Liver (tissue), 9 donors: ENCODE results near the gene OR51T1. TPM values are rescaled to one million over a fixed set of nuclear protein-coding genes. Genes with fewer than 3 reads are reported as not detected.

Experiments
- DNase-seq: peaks from one replicate; pipeline ENCODE4 v3.0.0-alpha.2; 2017; ENCODE audit warnings: low spot score
- H3K27ac ChIP-seq, 2 donors: one replicate each; pipeline ENCODE4 v1.7.0; 2013; ENCODE audit warnings: inconsistent platforms in 2 of 2, low read length in 2 of 2, control low read depth in 1 of 2, low read depth in 1 of 2, mild to moderate bottlenecking in 1 of 2
- H3K27me3 ChIP-seq, 4 donors: one replicate each; pipeline versions ENCODE4 v1.6.1 to v1.7.0; 2013; ENCODE audit warnings: low read length in 3 of 4, inconsistent platforms in 1 of 4, mild to moderate bottlenecking in 1 of 4, moderate library complexity in 1 of 4; ENCODE audit not compliant: control insufficient read depth in 4 of 4, insufficient read depth in 4 of 4
- H3K36me3 ChIP-seq, 4 donors: one replicate each; pipeline versions ENCODE4 v1.6.1 to v1.7.0; 2013; ENCODE audit warnings: low read length in 3 of 4, mild to moderate bottlenecking in 3 of 4, low read depth in 1 of 4, moderate library complexity in 1 of 4; ENCODE audit not compliant: control insufficient read depth in 4 of 4, insufficient read depth in 3 of 4
- H3K4me1 ChIP-seq, 4 donors: one replicate each; pipeline versions ENCODE4 v1.6.1 to v1.7.0; 2013; ENCODE audit warnings: low read length in 3 of 4, mild to moderate bottlenecking in 3 of 4, moderate library complexity in 1 of 4; ENCODE audit not compliant: control insufficient read depth in 4 of 4, insufficient read depth in 4 of 4
- H3K4me3 ChIP-seq, 3 donors: one replicate each; pipeline versions ENCODE4 v1.6.1 to v1.7.0; 2013; ENCODE audit warnings: low read length in 3 of 3, control low read depth in 1 of 3, low read depth in 1 of 3, mild to moderate bottlenecking in 1 of 3
- H3K9ac ChIP-seq, 2 donors: one replicate each; pipeline ENCODE4 v1.7.0; 2013; ENCODE audit warnings: low read length in 2 of 2, mild to moderate bottlenecking in 2 of 2, moderate library complexity in 2 of 2, control low read depth in 1 of 2, low read depth in 1 of 2
- H3K9me3 ChIP-seq, 4 donors: one replicate each; pipeline versions ENCODE4 v1.6.1 to v1.7.0; 2013; ENCODE audit warnings: low read length in 3 of 4; ENCODE audit not compliant: control insufficient read depth in 4 of 4
- FOXA1 ChIP-seq: IDR thresholded peaks from 2 replicates; pipeline ENCODE4 v1.6.1; 2016; ENCODE audit warnings: antibody characterized with exemption
- HNF4A ChIP-seq, 2 donors: conservative IDR thresholded peaks; 2 replicates each; pipeline ENCODE4 v1.6.1; 2016; ENCODE audit warnings: antibody characterized with exemption in 2 of 2, mild to moderate bottlenecking in 2 of 2
- HNF4G ChIP-seq: IDR thresholded peaks from 2 replicates; pipeline ENCODE4 v1.6.1; 2016; ENCODE audit warnings: antibody characterized with exemption
- JUND ChIP-seq, 2 donors: IDR thresholded peaks; 2 replicates each; pipeline ENCODE4 v1.6.1; 2016; ENCODE audit warnings: antibody characterized with exemption in 2 of 2
- NR2F2 ChIP-seq: IDR thresholded peaks from 2 replicates; pipeline ENCODE4 v1.6.1; 2016; ENCODE audit warnings: antibody characterized with exemption
- RAD21 ChIP-seq, 2 donors: IDR thresholded peaks; 2 replicates each; pipeline ENCODE4 v1.6.1; 2016; ENCODE audit warnings: antibody characterized with exemption in 2 of 2, mild to moderate bottlenecking in 2 of 2
- RXRA ChIP-seq, 2 donors: IDR thresholded peaks; 2 replicates each; pipeline ENCODE4 v1.6.1; 2017 to 2018; ENCODE audit warnings: antibody characterized with exemption in 2 of 2, mild to moderate bottlenecking in 1 of 2
- SP1 ChIP-seq: IDR thresholded peaks from 2 replicates; pipeline ENCODE4 v1.6.1; 2018; ENCODE audit warnings: antibody characterized with exemption, mild to moderate bottlenecking
- TAF1 ChIP-seq: conservative IDR thresholded peaks from 2 replicates; pipeline ENCODE4 v1.6.1; 2016; ENCODE audit warnings: antibody characterized with exemption, mild to moderate bottlenecking
- YY1 ChIP-seq: IDR thresholded peaks from 2 replicates; pipeline ENCODE4 v1.6.1; 2016; ENCODE audit warnings: antibody characterized with exemption, mild to moderate bottlenecking
- WGBS: extraction: QIAGEN DNeasy Blood & Tissue Kit; methylation state at CpG from one replicate; pipeline ENCODE4 v1.1.7; 2013; 5-methylcytosine and 5-hydroxymethylcytosine counted together
- polyA plus RNA-seq, 2 donors: library from polyadenylated mRNA; stranded (reverse) in 1 of 2; unstranded in 1 of 2; fragments of 200-250 nt in 1 of 2; fragments of >200 nt in 1 of 2; fragmentation: Nextera tagmentation in 1 of 2; extraction: Ambion mirVana in 1 of 2; gene quantifications; one replicate each; pipeline versions ENCODE4 v1.2.1 to v1.2.3, GENCODE V29; 2013 to 2015
- total RNA-seq, 2 donors: library from RNA; depleted of rRNA; stranded (reverse); fragments of >200 nt; gene quantifications; one replicate each; pipeline ENCODE4 v1.2.3, GENCODE V29; 2014
- TF ChIP-seq, protein P1 (sequence below): fragments of 150-350 bp; IDR thresholded peaks from 2 replicates; pipeline ENCODE4 v1.5.1; 2017; ENCODE audit warnings: improper control_type of control experiment, low read depth, low read length; ENCODE audit not compliant: missing input control
- TF ChIP-seq, protein P2 (sequence below): IDR thresholded peaks from 2 replicates; pipeline ENCODE4 v1.6.1; 2016; ENCODE audit warnings: antibody characterized with exemption
- TF ChIP-seq, protein P3 (sequence below): IDR thresholded peaks from 2 replicates; pipeline ENCODE4 v1.6.1; 2016; ENCODE audit warnings: antibody characterized with exemption
- donor health status: healthy.
- donor health status: healthy.
- donor health status: healthy.
- donor health status: healthy.
- donor health status: healthy.

Gene OR51T1
- total and polyA plus RNA-seq, 4 donors = not detected

DNA sequence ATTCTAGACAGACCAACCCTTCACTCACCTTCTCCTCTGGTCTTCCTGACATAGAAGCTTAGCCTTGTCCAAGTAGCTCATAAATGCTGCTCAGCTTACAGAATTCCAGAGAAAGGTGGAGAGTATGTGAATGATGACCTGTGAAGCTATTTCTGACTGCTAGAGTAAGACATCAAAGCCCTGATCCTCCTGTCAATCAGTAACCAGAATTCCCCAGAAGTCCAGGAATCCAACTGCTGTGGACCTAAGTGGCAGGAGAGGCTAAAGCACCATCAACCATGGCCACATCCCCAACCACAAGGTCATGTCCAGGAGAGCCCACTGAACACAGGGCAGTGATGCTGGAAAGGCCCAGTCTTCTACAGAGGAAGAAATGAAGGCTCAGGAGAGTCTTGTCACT is 34.9 kb downstream of the OR51T1 start:
- no peak for DNase-seq
- no peak overlapping the region for H3K4me3 ChIP-seq
- H3K9ac ChIP-seq = no peak overlapping the region
- peaks cover 0 to 6% (median 0%) of the 10 kb centered on the region in 4 donors for H3K27me3 ChIP-seq
- peaks cover 0 to 2% (median 0%) of the 10 kb centered on the region in 4 donors for H3K9me3 ChIP-seq
- TF ChIP-seq HNF4A (conservative IDR thresholded peaks at IDR 0.05) = no peak
- H3K4me1 ChIP-seq = no peaks in the 10 kb centered on the region
- H3K27ac ChIP-seq = no peak overlapping the region
- no peaks in the 10 kb centered on the region for H3K36me3 ChIP-seq

DNA sequence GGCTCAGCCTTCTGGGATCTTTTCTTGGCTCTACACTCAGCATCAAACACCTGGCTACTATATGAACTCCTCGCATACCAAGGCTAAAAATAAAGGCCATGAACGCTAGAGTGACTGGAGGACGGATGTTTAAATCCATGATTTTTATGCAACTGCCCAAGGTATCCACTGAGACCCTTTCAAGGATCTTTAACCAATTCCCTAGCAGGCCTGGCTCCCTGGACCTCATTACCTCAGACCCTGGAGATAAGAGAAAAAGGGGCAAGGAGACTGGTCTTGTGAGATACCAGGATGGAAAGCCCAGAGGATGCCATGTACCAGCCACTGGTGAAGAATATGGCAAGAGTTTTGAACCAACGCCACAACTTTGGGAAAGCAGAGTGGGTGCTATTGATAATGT is 37.5 kb downstream of the OR51T1 start, which contains the start of gene OR51G2:
Gene OR51G2, minus strand, starts transcription at position 101 of the 400 bp plus-strand sequence. CDS start 3,687 bp downstream, outside the sequence.
- Histone ChIP-seq H3K27me3 (peaks cover 0 to 6% (median 0%) of the 10 kb centered on the region in 4 donors), H3K4me1 (no peaks in the 10 kb centered on the region), H3K4me3 (no peak within 1 kb of the TSS), H3K27ac (no peak within 1 kb of the TSS), H3K9me3 (peaks cover 0 to 5% (median 0%) of the 10 kb centered on the region in 4 donors), H3K36me3 (no peaks in the 10 kb centered on the region), H3K9ac (no peak within 1 kb of the TSS)
- 71% methylated on average over 4 of the region's 4 CpGs for WGBS
- no peak for DNase-seq
- TF ChIP-seq, protein P1, sequence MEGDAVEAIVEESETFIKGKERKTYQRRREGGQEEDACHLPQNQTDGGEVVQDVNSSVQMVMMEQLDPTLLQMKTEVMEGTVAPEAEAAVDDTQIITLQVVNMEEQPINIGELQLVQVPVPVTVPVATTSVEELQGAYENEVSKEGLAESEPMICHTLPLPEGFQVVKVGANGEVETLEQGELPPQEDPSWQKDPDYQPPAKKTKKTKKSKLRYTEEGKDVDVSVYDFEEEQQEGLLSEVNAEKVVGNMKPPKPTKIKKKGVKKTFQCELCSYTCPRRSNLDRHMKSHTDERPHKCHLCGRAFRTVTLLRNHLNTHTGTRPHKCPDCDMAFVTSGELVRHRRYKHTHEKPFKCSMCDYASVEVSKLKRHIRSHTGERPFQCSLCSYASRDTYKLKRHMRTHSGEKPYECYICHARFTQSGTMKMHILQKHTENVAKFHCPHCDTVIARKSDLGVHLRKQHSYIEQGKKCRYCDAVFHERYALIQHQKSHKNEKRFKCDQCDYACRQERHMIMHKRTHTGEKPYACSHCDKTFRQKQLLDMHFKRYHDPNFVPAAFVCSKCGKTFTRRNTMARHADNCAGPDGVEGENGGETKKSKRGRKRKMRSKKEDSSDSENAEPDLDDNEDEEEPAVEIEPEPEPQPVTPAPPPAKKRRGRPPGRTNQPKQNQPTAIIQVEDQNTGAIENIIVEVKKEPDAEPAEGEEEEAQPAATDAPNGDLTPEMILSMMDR = no peak
- TF ChIP-seq, protein P2, sequence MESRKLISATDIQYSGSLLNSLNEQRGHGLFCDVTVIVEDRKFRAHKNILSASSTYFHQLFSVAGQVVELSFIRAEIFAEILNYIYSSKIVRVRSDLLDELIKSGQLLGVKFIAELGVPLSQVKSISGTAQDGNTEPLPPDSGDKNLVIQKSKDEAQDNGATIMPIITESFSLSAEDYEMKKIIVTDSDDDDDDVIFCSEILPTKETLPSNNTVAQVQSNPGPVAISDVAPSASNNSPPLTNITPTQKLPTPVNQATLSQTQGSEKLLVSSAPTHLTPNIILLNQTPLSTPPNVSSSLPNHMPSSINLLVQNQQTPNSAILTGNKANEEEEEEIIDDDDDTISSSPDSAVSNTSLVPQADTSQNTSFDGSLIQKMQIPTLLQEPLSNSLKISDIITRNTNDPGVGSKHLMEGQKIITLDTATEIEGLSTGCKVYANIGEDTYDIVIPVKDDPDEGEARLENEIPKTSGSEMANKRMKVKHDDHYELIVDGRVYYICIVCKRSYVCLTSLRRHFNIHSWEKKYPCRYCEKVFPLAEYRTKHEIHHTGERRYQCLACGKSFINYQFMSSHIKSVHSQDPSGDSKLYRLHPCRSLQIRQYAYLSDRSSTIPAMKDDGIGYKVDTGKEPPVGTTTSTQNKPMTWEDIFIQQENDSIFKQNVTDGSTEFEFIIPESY = no peak

DNA sequence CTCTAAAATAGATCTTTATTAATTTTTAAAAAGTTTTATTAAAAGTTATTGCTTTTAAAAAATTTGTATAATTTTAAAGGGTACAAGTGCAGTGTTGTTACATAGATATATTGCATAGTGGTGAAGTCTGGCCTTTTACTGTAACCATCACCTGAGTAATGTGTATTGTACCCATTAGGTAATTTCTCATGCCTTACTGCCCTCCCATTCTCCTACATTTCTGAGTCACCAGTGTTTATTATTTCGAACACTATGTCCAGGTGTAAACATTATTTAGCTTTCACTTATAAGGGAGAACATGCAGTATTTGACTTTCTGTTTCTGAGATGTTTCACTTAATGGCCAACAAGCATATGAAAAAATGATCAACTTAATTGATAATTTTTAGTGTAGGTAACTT is 40.1 kb downstream of the OR51T1 start:
- H3K4me3 ChIP-seq = no peak overlapping the region
- no peak for DNase-seq
- H3K27me3 ChIP-seq = no peaks in the 10 kb centered on the region
- TF ChIP-seq TAF1 = no peak
- peaks cover 0 to 3% (median 0%) of the 10 kb centered on the region in 4 donors for H3K9me3 ChIP-seq
- no peaks in the 10 kb centered on the region for H3K4me1 ChIP-seq
- no peaks in the 10 kb centered on the region for H3K36me3 ChIP-seq
- no peak overlapping the region for H3K27ac ChIP-seq
- H3K9ac ChIP-seq = no peak overlapping the region
- WGBS = 77% methylated on average over 1 of the region's 1 CpG

DNA sequence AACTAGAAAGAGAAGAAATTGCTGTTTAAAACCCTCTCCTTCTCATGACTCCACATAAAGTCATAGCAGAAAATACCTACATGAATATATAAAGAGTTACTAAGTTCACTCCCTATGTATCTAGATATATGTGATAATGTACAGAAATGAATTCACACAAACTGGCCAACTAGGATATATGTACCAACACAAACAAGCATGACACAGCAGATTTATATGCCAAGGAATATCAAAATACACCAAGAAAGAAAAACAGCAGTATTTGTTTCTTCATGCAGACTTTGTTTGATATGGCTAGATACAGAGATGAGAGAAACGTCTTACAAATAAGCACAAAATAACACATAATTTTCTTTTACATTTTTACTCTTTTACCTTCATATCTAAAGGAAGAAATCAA is 40.6 kb downstream of the OR51T1 start:
- DNase-seq = no peak
- no peak overlapping the region for H3K27ac ChIP-seq
- no peak overlapping the region for H3K4me3 ChIP-seq
- no peaks in the 10 kb centered on the region for H3K27me3 ChIP-seq
- peaks cover 0 to 3% (median 0%) of the 10 kb centered on the region in 4 donors for H3K9me3 ChIP-seq
- WGBS = 66% methylated on average over 1 of the region's 1 CpG
- no peak overlapping the region for H3K9ac ChIP-seq
- no peaks in the 10 kb centered on the region for H3K4me1 ChIP-seq
- H3K36me3 ChIP-seq = no peaks in the 10 kb centered on the region
- TF ChIP-seq HNF4G (no peak), FOXA1 (no peak), HNF4A (conservative IDR thresholded peaks at IDR 0.05) (no peak), JUND (IDR thresholded peaks at IDR 0.05) (no peak), TAF1 (no peak), YY1 (no peak), NR2F2 (no peak), RAD21 (IDR thresholded peaks at IDR 0.05) (no peak), RXRA (IDR thresholded peaks at IDR 0.05) (no peak), SP1 (no peak)
- TF ChIP-seq, protein P2 = no peak
- TF ChIP-seq, protein P3, sequence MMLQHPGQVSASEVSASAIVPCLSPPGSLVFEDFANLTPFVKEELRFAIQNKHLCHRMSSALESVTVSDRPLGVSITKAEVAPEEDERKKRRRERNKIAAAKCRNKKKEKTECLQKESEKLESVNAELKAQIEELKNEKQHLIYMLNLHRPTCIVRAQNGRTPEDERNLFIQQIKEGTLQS = no peak
- TF ChIP-seq, protein P1 = no peak
